Ectodermal cell (in vitro differentiated cells): Measurements from ENCODE around the gene EGR2.

ENCODE experiments used
- H3K27ac ChIP-seq: 2 replicates; pipeline ENCODE4 v1.7.0; 2013; ENCODE audit warnings: mild to moderate bottlenecking, low read depth, low read length; ENCODE audit not compliant: insufficient read depth, poor library complexity, severe bottlenecking
- H3K27me3 ChIP-seq: 2 replicates; pipeline ENCODE4 v1.7.0; 2013; ENCODE audit warnings: mild to moderate bottlenecking, low read length; ENCODE audit not compliant: insufficient read depth, control insufficient read depth, poor library complexity, severe bottlenecking
- H3K36me3 ChIP-seq: one replicate; pipeline ENCODE4 v1.7.0; 2013; ENCODE audit warnings: low read length; ENCODE audit not compliant: control insufficient read depth, insufficient read depth
- H3K4me1 ChIP-seq: one replicate; pipeline ENCODE4 v1.7.0; 2013; ENCODE audit warnings: low read length; ENCODE audit not compliant: control insufficient read depth, insufficient read depth
- H3K4me3 ChIP-seq: 2 replicates; pipeline ENCODE4 v1.7.0; 2013; ENCODE audit warnings: low read depth, low read length, control low read depth; ENCODE audit not compliant: insufficient read depth
- H3K9me3 ChIP-seq: 2 replicates; pipeline ENCODE4 v1.7.0; 2013; ENCODE audit warnings: mild to moderate bottlenecking, low read length, moderate library complexity; ENCODE audit not compliant: control insufficient read depth
- WGBS, 2 experiments: methylation state at CpG; one replicate each; pipeline ENCODE4 v1.1.7; 2013; ENCODE audit warnings: missing lambda C conversion rate in 2 of 2; 5-methylcytosine and 5-hydroxymethylcytosine counted together

EGR2 gene

GRCh38 chr10:62812672-62813439 lies 3.3 kb downstream of the EGR2 start:
- Histone ChIP-seq H3K9me3 (no peaks in the 10 kb centered on the region), H3K4me1 (peaks cover 15% of the 10 kb centered on the region), H3K36me3 (no peaks in the 10 kb centered on the region), H3K27ac (no peak overlapping the region), H3K4me3 (no peak overlapping the region), H3K27me3 (peaks cover 52% of the 10 kb centered on the region)
- 92 to 96% methylated on average over 13 of the region's 13 CpGs for WGBS, 2 experiments

GRCh38 chr10:62811159-62811875 lies 4.8 kb downstream of the EGR2 start:
- no peaks in the 10 kb centered on the region for H3K9me3 ChIP-seq
- H3K27me3 ChIP-seq: peaks cover 39% of the 10 kb centered on the region
- peaks cover 21% of the 10 kb centered on the region for H3K4me1 ChIP-seq
- 93 to 97% methylated on average over 8 to 10 of the region's 10 CpGs for WGBS, 2 experiments
- H3K4me3 ChIP-seq: no peak overlapping the region
- no peaks in the 10 kb centered on the region for H3K36me3 ChIP-seq
- no peak overlapping the region for H3K27ac ChIP-seq

- Histone ChIP-seq H3K4me3 (no peak overlapping the region), H3K27ac (no peak overlapping the region), H3K4me1 (peaks cover 16% of the 10 kb centered on the region), H3K27me3 (peaks cover 29% of the 10 kb centered on the region), H3K9me3 (no peaks in the 10 kb centered on the region), H3K36me3 (no peaks in the 10 kb centered on the region)
- WGBS, 2 experiments: 96 to 98% methylated on average over 5 to 6 of the region's 8 CpGs
Observed at GRCh38 chr10:62810156-62810902, 5.8 kb downstream of the EGR2 start.

GRCh38 chr10:62806251-62806650 lies 9.9 kb downstream of the EGR2 start:
- peak overlapping the region; percentile 92 for H3K4me3 ChIP-seq
- no peaks in the 10 kb centered on the region for H3K36me3 ChIP-seq
- H3K27ac ChIP-seq: no peak overlapping the region
- WGBS, 2 experiments: 13 to 72% methylated on average over 1 of the region's 1 CpG
- no peaks in the 10 kb centered on the region for H3K27me3 ChIP-seq
- H3K4me1 ChIP-seq: peaks cover 20% of the 10 kb centered on the region
- H3K9me3 ChIP-seq: no peaks in the 10 kb centered on the region

GRCh38 chr10:62805231-62806099 lies 10.7 kb downstream of the EGR2 start:
- Histone ChIP-seq H3K9me3 (no peaks in the 10 kb centered on the region), H3K36me3 (no peaks in the 10 kb centered on the region), H3K27ac (peak overlapping the region; percentile 53), H3K4me3 (peak overlapping the region; percentile 92), H3K27me3 (no peaks in the 10 kb centered on the region), H3K4me1 (peaks cover 20% of the 10 kb centered on the region)
- 0% methylated on average over 77 of the region's 77 CpGs for WGBS, 2 experiments

GRCh38 chr10:62804356-62805230 lies 11.6 kb downstream of the EGR2 start, which contains the start of gene ADO:
Gene ADO, plus strand, starts transcription at chr10:62804720. Its CDS starts 340 bp downstream, at chr10:62805060.
- Histone ChIP-seq H3K27ac (peak within 1 kb of the TSS; percentile 53), H3K4me1 (peaks cover 20% of the 10 kb centered on the region), H3K4me3 (peak within 1 kb of the TSS; percentile 92), H3K27me3 (no peaks in the 10 kb centered on the region), H3K36me3 (no peaks in the 10 kb centered on the region), H3K9me3 (no peaks in the 10 kb centered on the region)
- 0% methylated on average over 87 of the region's 87 CpGs for WGBS, 2 experiments

- peak overlapping the region; percentile 92 for H3K4me3 ChIP-seq
- no peaks in the 10 kb centered on the region for H3K9me3 ChIP-seq
- 45 to 50% methylated on average over 11 of the region's 11 CpGs for WGBS, 2 experiments
- H3K36me3 ChIP-seq: no peaks in the 10 kb centered on the region
- H3K27ac ChIP-seq: peak overlapping the region; percentile 53
- H3K27me3 ChIP-seq: no peaks in the 10 kb centered on the region
- peaks cover 20% of the 10 kb centered on the region for H3K4me1 ChIP-seq
Observed at GRCh38 chr10:62803724-62804355, 12.3 kb downstream of the EGR2 start.

GRCh38 chr10:62801871-62802270 lies 14.3 kb downstream of the EGR2 start:
- Histone ChIP-seq H3K9me3 (no peaks in the 10 kb centered on the region), H3K27me3 (no peaks in the 10 kb centered on the region), H3K4me3 (no peak overlapping the region), H3K27ac (no peak overlapping the region), H3K4me1 (peaks cover 12% of the 10 kb centered on the region), H3K36me3 (no peaks in the 10 kb centered on the region)
- WGBS, 2 experiments: 93 to 97% methylated on average over 3 of the region's 3 CpGs
